Stomach (tissue), 4 donors: ENCODE measurements around the gene NT5DC1.

ENCODE experiments used
- CTCF ChIP-seq, 7 experiments: fragments of 450-650 bp in 4 of 7; fragments of 200-600 bp in 3 of 7; sonication (generic) in 3 of 7; IDR thresholded peaks; one replicate each; pipeline ENCODE4 v1.5.1; 2016 to 2019; ENCODE audit warnings: antibody characterized with exemption in 7 of 7, control low read depth in 2 of 7, mild to moderate bottlenecking in 1 of 7
- POLR2A ChIP-seq, 4 donors: fragments of 450-650 bp; IDR thresholded peaks; one replicate each; pipeline ENCODE4 v1.6.1; 2016; ENCODE audit warnings: antibody characterized with exemption in 4 of 4, control low read depth in 2 of 4, mild to moderate bottlenecking in 1 of 4, moderate library complexity in 1 of 4
- POLR2AphosphoS5 ChIP-seq, 3 donors: sonication (generic); formaldehyde crosslinking; IDR thresholded peaks; one replicate each; pipeline ENCODE4 v1.6.1; 2016; ENCODE audit warnings: antibody characterized with exemption in 3 of 3

GRCh38 chr6:116210750-116211425 lies 110.2 kb downstream of the NT5DC1 start:
- TF ChIP-seq CTCF (IDR thresholded peaks at IDR 0.05): no peak
- TF ChIP-seq POLR2AphosphoS5 (IDR thresholded peaks at IDR 0.05): no peak
- no peak for TF ChIP-seq POLR2A (IDR thresholded peaks at IDR 0.05)
